ENCODE results near the gene INTS15. TPM values are rescaled to one million over a fixed set of nuclear protein-coding genes. Genes with fewer than 3 reads are reported as not detected.

INTS15 gene
- total RNA-seq, 1 experiment from 2014 or later = 24.3 TPM

GRCh38 chr7:6622134-6622710 is 32.4 kb downstream of the INTS15 start:
- no peak overlapping the region for H2AFZ ChIP-seq (ENCODE audit: low read depth, low read length, poor library complexity, severe bottlenecking)
- ATAC-seq (no peak), DNase-seq (ENCODE audit: low read depth, low spot score) (no peak)
- no peaks in the 10 kb centered on the region for H3K4me1 ChIP-seq (ENCODE audit: control insufficient read depth in 1 of 2, insufficient read depth in 2 of 2, low read length in 2 of 2)
- H3K9me3 ChIP-seq (ENCODE audit: control insufficient read depth in 1 of 2, insufficient read depth in 1 of 2, low read depth in 1 of 2, low read length in 2 of 2) = no peaks in the 10 kb centered on the region
- no peaks in the 10 kb centered on the region for H3K79me2 ChIP-seq (ENCODE audit: insufficient read depth, low read length)
- H3K36me3 ChIP-seq (ENCODE audit: control insufficient read depth in 1 of 2, insufficient read depth in 2 of 2, low read length in 2 of 2) = no peaks in the 10 kb centered on the region
- peaks cover 3% of the 10 kb centered on the region; the same call in 1 of the 2 replicates for H3K27me3 ChIP-seq (ENCODE audit: insufficient read depth, low read length)
- no peak overlapping the region for H3K4me3 ChIP-seq (replicated peaks in 1 of 2; ENCODE audit: low read depth in 1 of 2, low read length in 2 of 2)
- intact Hi-C loops (cut with micrococcal nuclease) = no loop called here
- H3K9me2 ChIP-seq (ENCODE audit: insufficient read depth) = no peaks in the 10 kb centered on the region
- BruUV-seq (replicated peaks) = no TSS peak
- ChIA-PET RAD21 (ENCODE audit: low non-redundant PET in 1 of 2, low total read pairs in 2 of 2, uncharacterized antibody in 2 of 2, unreplicated experiment in 2 of 2) (no interaction called here), CTCF (no interaction called here), POLR2A (no interaction called here)
- H3K4me2 ChIP-seq (ENCODE audit: low read length) = no peak overlapping the region
- H3K27ac ChIP-seq (ENCODE audit: low read depth, low read length) = no peak overlapping the region; the same call in 1 of the 2 replicates
- no peaks in the 10 kb centered on the region for H4K20me1 ChIP-seq (ENCODE audit: insufficient read depth)
- TF ChIP-seq TCF7L2 (IDR thresholded peaks at IDR 0.05; ENCODE audit: borderline replicate concordance, extremely low read depth, insufficient read depth, insufficient read length) (no peak), FOSL1 (IDR thresholded peaks at IDR 0.05; ENCODE audit: low read depth) (no peak), ZFX (IDR thresholded peaks at IDR 0.05) (no peak), CBX3 (IDR thresholded peaks at IDR 0.05; ENCODE audit: low read depth) (no peak), EZH2phosphoT487 (IDR thresholded peaks at IDR 0.05; ENCODE audit: borderline replicate concordance) (no peak), EGR1 (IDR thresholded peaks at IDR 0.05; ENCODE audit: low read depth) (no peak), SRF (IDR thresholded peaks at IDR 0.05; ENCODE audit: low read depth) (no peak), RAD21 (IDR thresholded peaks at IDR 0.05; ENCODE audit: low read depth) (no peak), YY1 (IDR thresholded peaks at IDR 0.05; ENCODE audit: extremely low read depth, insufficient replicate concordance, low read depth, low read length) (no peak), SP1 (IDR thresholded peaks at IDR 0.05; ENCODE audit: low read depth) (no peak), CEBPB (IDR thresholded peaks at IDR 0.05; ENCODE audit: low read depth) (no peak), MAX (IDR thresholded peaks at IDR 0.05) (no peak), EZH2 (IDR thresholded peaks at IDR 0.05) (no peak), JUND (IDR thresholded peaks at IDR 0.05) (no peak)
- TF ChIP-seq, protein P1, sequence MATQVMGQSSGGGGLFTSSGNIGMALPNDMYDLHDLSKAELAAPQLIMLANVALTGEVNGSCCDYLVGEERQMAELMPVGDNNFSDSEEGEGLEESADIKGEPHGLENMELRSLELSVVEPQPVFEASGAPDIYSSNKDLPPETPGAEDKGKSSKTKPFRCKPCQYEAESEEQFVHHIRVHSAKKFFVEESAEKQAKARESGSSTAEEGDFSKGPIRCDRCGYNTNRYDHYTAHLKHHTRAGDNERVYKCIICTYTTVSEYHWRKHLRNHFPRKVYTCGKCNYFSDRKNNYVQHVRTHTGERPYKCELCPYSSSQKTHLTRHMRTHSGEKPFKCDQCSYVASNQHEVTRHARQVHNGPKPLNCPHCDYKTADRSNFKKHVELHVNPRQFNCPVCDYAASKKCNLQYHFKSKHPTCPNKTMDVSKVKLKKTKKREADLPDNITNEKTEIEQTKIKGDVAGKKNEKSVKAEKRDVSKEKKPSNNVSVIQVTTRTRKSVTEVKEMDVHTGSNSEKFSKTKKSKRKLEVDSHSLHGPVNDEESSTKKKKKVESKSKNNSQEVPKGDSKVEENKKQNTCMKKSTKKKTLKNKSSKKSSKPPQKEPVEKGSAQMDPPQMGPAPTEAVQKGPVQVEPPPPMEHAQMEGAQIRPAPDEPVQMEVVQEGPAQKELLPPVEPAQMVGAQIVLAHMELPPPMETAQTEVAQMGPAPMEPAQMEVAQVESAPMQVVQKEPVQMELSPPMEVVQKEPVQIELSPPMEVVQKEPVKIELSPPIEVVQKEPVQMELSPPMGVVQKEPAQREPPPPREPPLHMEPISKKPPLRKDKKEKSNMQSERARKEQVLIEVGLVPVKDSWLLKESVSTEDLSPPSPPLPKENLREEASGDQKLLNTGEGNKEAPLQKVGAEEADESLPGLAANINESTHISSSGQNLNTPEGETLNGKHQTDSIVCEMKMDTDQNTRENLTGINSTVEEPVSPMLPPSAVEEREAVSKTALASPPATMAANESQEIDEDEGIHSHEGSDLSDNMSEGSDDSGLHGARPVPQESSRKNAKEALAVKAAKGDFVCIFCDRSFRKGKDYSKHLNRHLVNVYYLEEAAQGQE (IDR thresholded peaks at IDR 0.05; ENCODE audit: low read depth) = no peak
- TF ChIP-seq, protein P2, sequence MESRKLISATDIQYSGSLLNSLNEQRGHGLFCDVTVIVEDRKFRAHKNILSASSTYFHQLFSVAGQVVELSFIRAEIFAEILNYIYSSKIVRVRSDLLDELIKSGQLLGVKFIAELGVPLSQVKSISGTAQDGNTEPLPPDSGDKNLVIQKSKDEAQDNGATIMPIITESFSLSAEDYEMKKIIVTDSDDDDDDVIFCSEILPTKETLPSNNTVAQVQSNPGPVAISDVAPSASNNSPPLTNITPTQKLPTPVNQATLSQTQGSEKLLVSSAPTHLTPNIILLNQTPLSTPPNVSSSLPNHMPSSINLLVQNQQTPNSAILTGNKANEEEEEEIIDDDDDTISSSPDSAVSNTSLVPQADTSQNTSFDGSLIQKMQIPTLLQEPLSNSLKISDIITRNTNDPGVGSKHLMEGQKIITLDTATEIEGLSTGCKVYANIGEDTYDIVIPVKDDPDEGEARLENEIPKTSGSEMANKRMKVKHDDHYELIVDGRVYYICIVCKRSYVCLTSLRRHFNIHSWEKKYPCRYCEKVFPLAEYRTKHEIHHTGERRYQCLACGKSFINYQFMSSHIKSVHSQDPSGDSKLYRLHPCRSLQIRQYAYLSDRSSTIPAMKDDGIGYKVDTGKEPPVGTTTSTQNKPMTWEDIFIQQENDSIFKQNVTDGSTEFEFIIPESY (IDR thresholded peaks at IDR 0.05; ENCODE audit: extremely low read depth, insufficient replicate concordance, low read length) = no peak
- no peak overlapping the region for H3K9ac ChIP-seq (ENCODE audit: low read length)

Data from HCT116 (cell line).